ENCODE results near the gene ZMIZ1.

GRCh38 chr10:79022565-79023230 lies 46.1 kb upstream of the ZMIZ1 start:
- TF ChIP-seq REST (IDR thresholded peaks at IDR 0.05; ENCODE audit: insufficient read depth in 1 of 2, low read depth in 2 of 2, low read length in 2 of 2), result no peak
- no peak for TF ChIP-seq POLR2AphosphoS5 (IDR thresholded peaks at IDR 0.05; ENCODE audit: low read depth, low read length)
- TF ChIP-seq FOXP2 (optimal IDR thresholded peaks at IDR 0.05; ENCODE audit: borderline replicate concordance, extremely low read depth, extremely low read length, insufficient read depth), result no peak
- TF ChIP-seq TAF1 (IDR thresholded peaks at IDR 0.05; ENCODE audit: borderline replicate concordance, insufficient read depth, low read length), result no peak
